Natural killer cell (primary cell): Measurements from ENCODE around the gene HMOX2. TPM values are rescaled to one million over a fixed set of nuclear protein-coding genes. Genes with fewer than 3 reads are reported as not detected.
A peak's percentile ranks its signal among the peaks of the same experiment; 100 is the strongest.

Source experiments
- ATAC-seq, 3 donors: fragments of 150-1000 bp in 2 of 3; fragments of 200-7000 bp in 1 of 3; cut with Tn5 transposase; 1 replicate in 1 of 3; 2 replicates in 2 of 3; pipeline ENCODE4 v1.10.0; 2021; ENCODE audit warnings: mild to moderate bottlenecking in 2 of 3, moderate library complexity in 2 of 3
- DNase-seq, 2 donors: peaks; one replicate each; pipeline versions ENCODE4 v3.0.0 to v3.0.0-alpha.2; 2013 to 2021; ENCODE audit warnings: mixed read lengths in 1 of 2
- H3K27ac ChIP-seq: one replicate; pipeline ENCODE4 v1.5.1; 2013; ENCODE audit warnings: mild to moderate bottlenecking, low read length
- H3K27me3 ChIP-seq: one replicate; pipeline ENCODE4 v1.6.1; 2013; ENCODE audit warnings: low read length; ENCODE audit not compliant: control insufficient read depth, insufficient read depth
- H3K36me3 ChIP-seq: one replicate; pipeline ENCODE4 v1.6.1; 2013; ENCODE audit warnings: low read length; ENCODE audit not compliant: control insufficient read depth, insufficient read depth
- H3K4me1 ChIP-seq: one replicate; pipeline ENCODE4 v1.6.1; 2013; ENCODE audit warnings: low read length; ENCODE audit not compliant: control insufficient read depth, insufficient read depth
- H3K4me3 ChIP-seq: one replicate; pipeline ENCODE4 v1.5.1; 2013; ENCODE audit warnings: low read length
- H3K9me3 ChIP-seq: one replicate; pipeline ENCODE4 v1.6.1; 2013; ENCODE audit warnings: low read length; ENCODE audit not compliant: control insufficient read depth, insufficient read depth
- H3K27ac Mint-ChIP-seq, 2 donors: one replicate each; pipeline ENCODE4 v1.8.0; 2022; ENCODE audit warnings: mild to moderate bottlenecking in 2 of 2, mixed read lengths in 2 of 2, moderate library complexity in 1 of 2
- H3K27me3 Mint-ChIP-seq, 2 donors: one replicate each; pipeline ENCODE4 v1.8.0; 2022; ENCODE audit warnings: low read depth in 2 of 2, mixed read lengths in 2 of 2
- H3K36me3 Mint-ChIP-seq: one replicate; pipeline ENCODE4 v1.8.0; 2022; ENCODE audit warnings: mixed read lengths
- H3K4me1 Mint-ChIP-seq, 2 donors: one replicate each; pipeline ENCODE4 v1.8.0; 2022; ENCODE audit warnings: mixed read lengths in 2 of 2
- H3K4me3 Mint-ChIP-seq: one replicate; pipeline ENCODE4 v1.8.0; 2022; ENCODE audit warnings: mild to moderate bottlenecking, moderate library complexity, mixed read lengths
- H3K9me3 Mint-ChIP-seq, 2 donors: one replicate each; pipeline ENCODE4 v1.8.0; 2022; ENCODE audit warnings: mixed read lengths in 2 of 2
- WGBS: methylation state at CpG from one replicate; pipeline ENCODE4 v1.1.7; 2013; ENCODE audit warnings: missing lambda C conversion rate; ENCODE audit not compliant: insufficient coverage; 5-methylcytosine and 5-hydroxymethylcytosine counted together
- intact Hi-C: fragments of 100-400 bp; cut with micrococcal nuclease; formaldehyde crosslinking; loops from one replicate; pipeline ENCODE4 v1.14.2; 2022
- total RNA-seq, 4 donors: library from RNA; stranded (reverse); fragments of 120-200 nt in 1 of 4; gene quantifications; one replicate each; pipeline versions ENCODE4 v1.2.3 to v1.2.4, GENCODE V29; 2013 to 2022
- TF ChIP-seq, protein P1 (sequence below): fragments of 200-600 bp; IDR thresholded peaks from one replicate; pipeline ENCODE4 v1.8.0; 2022; ENCODE audit warnings: antibody characterized with exemption

Gene HMOX2
- total RNA-seq, 3 donors from 2014 or later (not counting 1 experiment from before 2014, with no cell fraction given) = 66.0 to 104 (median 77.3) TPM

DNA sequence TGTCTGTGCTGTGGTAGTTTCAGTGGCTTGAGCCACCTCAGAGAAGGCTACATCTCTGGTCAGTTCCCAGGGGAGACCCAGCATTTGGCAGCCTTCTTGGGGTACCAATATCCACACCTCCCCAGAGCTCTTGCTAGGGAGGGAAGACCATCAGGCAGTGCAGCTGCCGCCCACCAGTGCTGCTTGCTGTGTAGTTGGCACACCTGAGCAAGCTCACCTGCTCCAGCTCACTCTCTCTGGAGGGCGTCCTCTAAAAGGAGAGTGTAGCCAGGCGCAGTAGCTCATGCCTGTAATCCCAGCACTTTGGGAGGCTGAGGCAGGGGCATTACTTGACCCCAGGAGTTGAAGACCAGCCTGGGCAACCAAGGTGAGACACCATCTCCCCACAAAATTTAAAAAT, 32.6 kb downstream of the HMOX2 start:
- no peaks in the 10 kb centered on the region for H3K27me3 ChIP-seq
- no peak overlapping the region for H3K27ac ChIP-seq
- intact Hi-C loops = no loop called here
- Mint-ChIP-seq H3K4me1 (peaks cover 60 to 75% of the 10 kb centered on the region in 2 donors), H3K27me3 (no peaks in the 10 kb centered on the region), H3K4me3 (no peak overlapping the region), H3K36me3 (no peaks in the 10 kb centered on the region), H3K27ac (peak overlapping the region; percentile 93 to 95), H3K9me3 (no peaks in the 10 kb centered on the region)
- ATAC-seq (no peak), DNase-seq (no peak)
- H3K4me3 ChIP-seq = no peak overlapping the region
- H3K9me3 ChIP-seq = no peaks in the 10 kb centered on the region
- 94% methylated on average over 3 of the region's 3 CpGs for WGBS
- peaks cover 84% of the 10 kb centered on the region for H3K4me1 ChIP-seq
- peaks cover 60% of the 10 kb centered on the region for H3K36me3 ChIP-seq
- TF ChIP-seq, protein P1, sequence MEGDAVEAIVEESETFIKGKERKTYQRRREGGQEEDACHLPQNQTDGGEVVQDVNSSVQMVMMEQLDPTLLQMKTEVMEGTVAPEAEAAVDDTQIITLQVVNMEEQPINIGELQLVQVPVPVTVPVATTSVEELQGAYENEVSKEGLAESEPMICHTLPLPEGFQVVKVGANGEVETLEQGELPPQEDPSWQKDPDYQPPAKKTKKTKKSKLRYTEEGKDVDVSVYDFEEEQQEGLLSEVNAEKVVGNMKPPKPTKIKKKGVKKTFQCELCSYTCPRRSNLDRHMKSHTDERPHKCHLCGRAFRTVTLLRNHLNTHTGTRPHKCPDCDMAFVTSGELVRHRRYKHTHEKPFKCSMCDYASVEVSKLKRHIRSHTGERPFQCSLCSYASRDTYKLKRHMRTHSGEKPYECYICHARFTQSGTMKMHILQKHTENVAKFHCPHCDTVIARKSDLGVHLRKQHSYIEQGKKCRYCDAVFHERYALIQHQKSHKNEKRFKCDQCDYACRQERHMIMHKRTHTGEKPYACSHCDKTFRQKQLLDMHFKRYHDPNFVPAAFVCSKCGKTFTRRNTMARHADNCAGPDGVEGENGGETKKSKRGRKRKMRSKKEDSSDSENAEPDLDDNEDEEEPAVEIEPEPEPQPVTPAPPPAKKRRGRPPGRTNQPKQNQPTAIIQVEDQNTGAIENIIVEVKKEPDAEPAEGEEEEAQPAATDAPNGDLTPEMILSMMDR = no peak

- Histone ChIP-seq H3K4me3 (no peak overlapping the region), H3K9me3 (no peaks in the 10 kb centered on the region), H3K27me3 (no peaks in the 10 kb centered on the region), H3K36me3 (peaks cover 62% of the 10 kb centered on the region), H3K27ac (no peak overlapping the region), H3K4me1 (peaks cover 84% of the 10 kb centered on the region)
- no peaks in the 10 kb centered on the region for H3K27me3 Mint-ChIP-seq
- no peak for ATAC-seq
- no peak for DNase-seq
- H3K4me1 Mint-ChIP-seq = peaks cover 60 to 77% of the 10 kb centered on the region in 2 donors
- TF ChIP-seq, protein P1 = no peak
- H3K4me3 Mint-ChIP-seq = no peak overlapping the region
- intact Hi-C loops = no loop called here
- WGBS = 96% methylated on average over 8 of the region's 8 CpGs
- peak overlapping the region; percentile 93 to 98 for H3K27ac Mint-ChIP-seq
- no peaks in the 10 kb centered on the region for H3K36me3 Mint-ChIP-seq
- H3K9me3 Mint-ChIP-seq = no peaks in the 10 kb centered on the region
Measured at GRCh38 chr16:4509420-4509819, 33.2 kb downstream of the HMOX2 start.

DNA sequence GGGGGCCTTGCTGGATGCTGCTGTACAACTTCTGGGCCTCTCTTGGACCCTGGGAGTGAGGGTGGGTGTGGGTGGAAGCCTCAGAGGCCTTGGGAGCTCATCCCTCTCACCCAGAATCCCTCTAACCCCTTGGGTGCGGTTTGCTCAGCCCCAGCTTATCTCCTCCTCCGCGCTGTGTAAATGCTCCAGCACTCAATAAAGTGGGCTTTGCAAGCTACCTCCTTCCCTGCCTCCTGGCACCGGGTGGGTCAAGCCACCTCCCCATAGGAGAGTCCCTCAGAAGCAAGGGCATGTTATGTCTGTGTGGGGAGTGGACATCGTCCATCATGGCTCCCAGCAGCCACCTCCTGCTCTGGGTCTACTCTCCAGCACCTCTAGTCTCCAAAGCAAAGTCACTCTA, 33.9 kb downstream of the HMOX2 start:
- H3K4me1 Mint-ChIP-seq = peaks cover 63 to 78% of the 10 kb centered on the region in 2 donors
- Histone ChIP-seq H3K9me3 (no peaks in the 10 kb centered on the region), H3K4me1 (peaks cover 84% of the 10 kb centered on the region), H3K27me3 (no peaks in the 10 kb centered on the region), H3K27ac (peak overlapping the region; percentile 29), H3K36me3 (peaks cover 62% of the 10 kb centered on the region), H3K4me3 (no peak overlapping the region)
- peak overlapping the region; percentile 93 to 98 for H3K27ac Mint-ChIP-seq
- TF ChIP-seq, protein P1 = no peak
- no peaks in the 10 kb centered on the region for H3K9me3 Mint-ChIP-seq
- H3K4me3 Mint-ChIP-seq = no peak overlapping the region
- intact Hi-C loops = no loop called here
- WGBS = 93% methylated on average over 4 of the region's 5 CpGs
- DNase-seq (no peak), ATAC-seq (no peak)
- no peaks in the 10 kb centered on the region for H3K27me3 Mint-ChIP-seq
- H3K36me3 Mint-ChIP-seq = no peaks in the 10 kb centered on the region

DNA sequence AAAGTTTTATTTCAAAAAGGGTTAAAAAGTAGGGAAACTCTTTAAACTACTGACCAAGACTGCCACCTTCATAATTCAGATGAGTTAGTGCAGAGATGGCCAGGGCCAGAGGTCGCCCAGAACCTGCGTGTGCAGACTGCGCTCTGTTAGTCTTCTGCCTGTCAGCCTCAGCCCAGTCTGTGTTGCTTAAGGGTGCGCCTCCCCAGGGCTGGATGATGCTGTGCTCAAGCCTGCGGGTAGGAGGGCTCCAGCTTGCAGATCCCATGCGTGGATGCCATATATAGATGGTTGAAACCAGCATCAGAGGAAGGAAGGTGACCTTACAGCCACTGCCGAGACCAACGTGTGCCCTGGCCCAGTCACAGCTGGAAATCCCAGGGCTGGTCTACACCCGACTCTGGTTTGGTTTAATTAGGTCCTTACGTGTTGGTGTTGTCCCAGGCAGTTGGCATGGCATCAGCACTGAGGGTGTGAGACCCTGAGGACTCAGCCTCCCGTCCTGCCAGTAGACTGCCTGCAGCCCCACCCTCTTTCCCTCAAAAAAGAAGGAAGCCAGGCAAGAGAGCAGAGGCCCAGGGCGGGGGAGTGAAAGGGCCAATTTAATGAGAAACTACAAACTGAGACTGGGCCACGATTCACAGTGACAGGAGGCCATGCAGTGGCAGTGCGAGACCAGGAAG, 34.7 kb downstream of the HMOX2 start:
- Histone ChIP-seq H3K27me3 (no peaks in the 10 kb centered on the region), H3K9me3 (no peaks in the 10 kb centered on the region), H3K27ac (peak overlapping the region; percentile 55), H3K36me3 (peaks cover 62% of the 10 kb centered on the region), H3K4me1 (peaks cover 81% of the 10 kb centered on the region), H3K4me3 (no peak overlapping the region)
- 65% methylated on average over 14 of the region's 14 CpGs for WGBS
- no peaks in the 10 kb centered on the region for H3K36me3 Mint-ChIP-seq
- H3K4me1 Mint-ChIP-seq = peaks cover 63 to 78% of the 10 kb centered on the region in 2 donors
- no peak for DNase-seq
- H3K9me3 Mint-ChIP-seq = no peaks in the 10 kb centered on the region
- intact Hi-C loops = no loop called here
- TF ChIP-seq, protein P1 = no peak
- ATAC-seq = peak in 2 of 3 donors; percentile 29 to 55
- H3K27ac Mint-ChIP-seq = peak overlapping the region; percentile 93 to 98
- H3K4me3 Mint-ChIP-seq = peak overlapping the region; percentile 71
- H3K27me3 Mint-ChIP-seq = no peaks in the 10 kb centered on the region
